Chondrocyte (in vitro differentiated cells): Measurements from ENCODE around the gene PCNX2. TPM values are rescaled to one million over a fixed set of nuclear protein-coding genes. Genes with fewer than 3 reads are reported as not detected.

ENCODE experiments used
- DNase-seq: peaks from one replicate; pipeline ENCODE4 v3.0.0; 2021; ENCODE audit warnings: mixed read lengths, low spot score
- H3K27ac Mint-ChIP-seq: one replicate; pipeline ENCODE4 v1.8.0; 2021; ENCODE audit warnings: mild to moderate bottlenecking, moderate library complexity, mixed read lengths; ENCODE audit not compliant: unreplicated experiment
- H3K27me3 Mint-ChIP-seq: 2 replicates; pipeline ENCODE4 v1.8.0; 2021; ENCODE audit warnings: low read depth, mixed read lengths
- H3K36me3 Mint-ChIP-seq: 2 replicates; pipeline ENCODE4 v1.8.0; 2021; ENCODE audit warnings: low read depth, mixed read lengths
- H3K4me1 Mint-ChIP-seq: 2 replicates; pipeline ENCODE4 v1.8.0; 2021; ENCODE audit warnings: low read depth, mild to moderate bottlenecking, mixed read lengths
- H3K4me3 Mint-ChIP-seq: one replicate; pipeline ENCODE4 v1.8.0; 2021; ENCODE audit warnings: mild to moderate bottlenecking, moderate library complexity, mixed read lengths; ENCODE audit not compliant: unreplicated experiment
- H3K9me3 Mint-ChIP-seq: 2 replicates; pipeline ENCODE4 v1.8.0; 2021; ENCODE audit warnings: low read depth, mixed read lengths
- total RNA-seq: library from RNA; stranded (reverse); gene quantifications from 3 replicates; pipeline ENCODE4 v1.2.1, GENCODE V29; 2021
- TF ChIP-seq, protein P1 (sequence below): fragments of 200-600 bp; sonication (generic); IDR thresholded peaks from 2 replicates; pipeline ENCODE4 v1.5.0; 2021; ENCODE audit warnings: antibody characterized with exemption, mild to moderate bottlenecking, moderate library complexity

PCNX2 gene
- total RNA-seq, 1 donor from 2014 or later = 9.5 TPM

DNA sequence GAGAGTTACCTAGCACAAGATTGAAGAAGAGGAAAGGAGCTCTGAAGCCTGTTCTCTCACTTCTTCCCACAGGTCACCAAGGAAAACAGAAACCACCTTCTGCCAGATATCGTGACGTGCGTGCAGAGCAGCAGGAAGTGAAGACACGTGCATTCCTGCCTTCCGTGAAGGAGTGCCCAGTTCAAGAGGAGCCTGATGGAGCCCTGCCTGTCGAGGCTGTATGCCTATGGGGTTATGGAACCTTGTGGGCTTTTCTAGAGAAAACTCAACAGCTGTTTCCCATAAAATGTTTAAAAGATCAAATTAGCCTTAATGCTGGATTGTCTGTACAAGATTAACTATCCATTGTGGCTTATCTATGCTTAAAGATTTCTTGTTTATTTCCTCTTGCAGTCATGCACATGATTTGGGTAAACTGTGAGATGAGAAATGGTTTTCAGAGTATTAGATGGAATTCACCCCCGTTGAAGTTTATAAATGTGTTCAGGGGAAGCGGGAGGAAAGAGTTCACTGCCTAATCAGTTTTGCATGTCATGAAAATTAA, 317.4 kb downstream of the PCNX2 start:
- Mint-ChIP-seq H3K36me3 (peaks cover 27% of the 10 kb centered on the region), H3K4me1 (peaks cover 4% of the 10 kb centered on the region), H3K27me3 (no peaks in the 10 kb centered on the region), H3K9me3 (peaks cover 14% of the 10 kb centered on the region), H3K27ac (no peak overlapping the region), H3K4me3 (no peak overlapping the region)
- DNase-seq = no peak
- TF ChIP-seq, protein P1, sequence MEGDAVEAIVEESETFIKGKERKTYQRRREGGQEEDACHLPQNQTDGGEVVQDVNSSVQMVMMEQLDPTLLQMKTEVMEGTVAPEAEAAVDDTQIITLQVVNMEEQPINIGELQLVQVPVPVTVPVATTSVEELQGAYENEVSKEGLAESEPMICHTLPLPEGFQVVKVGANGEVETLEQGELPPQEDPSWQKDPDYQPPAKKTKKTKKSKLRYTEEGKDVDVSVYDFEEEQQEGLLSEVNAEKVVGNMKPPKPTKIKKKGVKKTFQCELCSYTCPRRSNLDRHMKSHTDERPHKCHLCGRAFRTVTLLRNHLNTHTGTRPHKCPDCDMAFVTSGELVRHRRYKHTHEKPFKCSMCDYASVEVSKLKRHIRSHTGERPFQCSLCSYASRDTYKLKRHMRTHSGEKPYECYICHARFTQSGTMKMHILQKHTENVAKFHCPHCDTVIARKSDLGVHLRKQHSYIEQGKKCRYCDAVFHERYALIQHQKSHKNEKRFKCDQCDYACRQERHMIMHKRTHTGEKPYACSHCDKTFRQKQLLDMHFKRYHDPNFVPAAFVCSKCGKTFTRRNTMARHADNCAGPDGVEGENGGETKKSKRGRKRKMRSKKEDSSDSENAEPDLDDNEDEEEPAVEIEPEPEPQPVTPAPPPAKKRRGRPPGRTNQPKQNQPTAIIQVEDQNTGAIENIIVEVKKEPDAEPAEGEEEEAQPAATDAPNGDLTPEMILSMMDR = no peak

DNA sequence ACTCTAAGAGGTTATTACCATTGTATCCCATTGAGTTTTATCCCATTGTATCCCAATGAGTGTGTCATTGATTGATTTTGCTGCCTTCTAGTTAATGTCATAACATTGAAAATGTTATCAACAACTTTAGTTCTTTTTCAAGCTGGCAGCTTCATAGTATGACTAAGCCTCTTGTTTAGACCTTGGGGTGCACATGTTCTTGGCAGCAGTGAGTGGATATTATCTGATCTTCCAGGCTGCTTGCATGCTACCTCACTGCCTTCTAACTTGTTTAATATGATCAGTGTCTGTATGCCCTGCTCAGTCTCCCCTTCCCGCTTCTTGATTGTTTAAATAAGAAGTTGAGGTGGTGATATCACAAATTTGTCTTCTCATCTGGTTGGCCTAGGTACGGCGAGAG, 320.6 kb downstream of the PCNX2 start:
- Mint-ChIP-seq H3K9me3 (peaks cover 21% of the 10 kb centered on the region), H3K4me1 (no peaks in the 10 kb centered on the region), H3K4me3 (no peak overlapping the region), H3K36me3 (peaks cover 48% of the 10 kb centered on the region), H3K27ac (no peak overlapping the region), H3K27me3 (no peaks in the 10 kb centered on the region)
- no peak for DNase-seq
- TF ChIP-seq, protein P1 = no peak

DNA sequence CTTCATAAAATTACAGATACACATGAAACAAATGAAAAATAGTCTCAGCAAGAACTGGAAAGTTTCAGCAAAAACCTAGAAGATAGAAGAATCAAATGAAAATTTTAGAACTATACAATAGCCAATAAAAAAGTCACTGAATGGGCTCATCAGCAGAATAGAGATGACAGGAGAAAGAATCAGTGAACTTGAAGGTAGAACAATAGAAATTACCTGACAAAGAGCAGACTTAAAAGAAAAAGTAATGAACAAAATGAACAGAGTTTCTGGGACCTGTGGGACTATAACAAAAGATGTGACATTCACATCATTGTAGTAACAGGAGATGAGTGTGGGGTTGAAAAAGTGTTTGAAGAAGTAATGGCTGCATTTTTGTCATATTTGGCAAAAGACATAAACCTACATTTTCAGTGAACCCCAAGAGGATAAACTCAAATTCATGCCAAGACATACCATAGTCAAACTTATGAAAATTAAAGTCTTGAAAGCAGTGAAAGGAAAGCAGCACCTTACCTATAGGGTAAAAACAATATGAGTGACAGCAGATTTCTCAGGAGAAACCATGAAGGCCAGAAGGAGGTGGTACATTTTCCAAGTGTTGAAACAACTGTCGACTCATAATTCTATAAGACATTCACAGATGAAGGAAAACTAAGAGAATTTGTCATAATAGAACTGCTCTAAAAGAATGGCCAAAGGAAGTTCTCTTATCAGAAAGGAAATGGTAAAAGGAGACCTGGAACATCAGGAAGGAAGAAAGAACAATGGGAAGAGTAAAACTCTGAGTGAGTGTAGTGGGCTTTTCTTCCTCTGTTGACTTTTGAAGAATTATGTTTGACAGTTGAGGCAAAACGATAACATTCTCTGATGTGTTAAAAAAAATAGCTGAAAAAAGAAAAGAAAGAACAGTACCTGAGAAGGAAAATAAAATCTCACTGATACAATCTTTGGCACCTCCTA, 321.6 kb downstream of the PCNX2 start:
- no peak for DNase-seq
- Mint-ChIP-seq H3K27ac (no peak overlapping the region), H3K36me3 (peaks cover 49% of the 10 kb centered on the region), H3K4me1 (no peaks in the 10 kb centered on the region), H3K4me3 (no peak overlapping the region), H3K9me3 (peaks cover 21% of the 10 kb centered on the region), H3K27me3 (no peaks in the 10 kb centered on the region)
- TF ChIP-seq, protein P1 = no peak

DNA sequence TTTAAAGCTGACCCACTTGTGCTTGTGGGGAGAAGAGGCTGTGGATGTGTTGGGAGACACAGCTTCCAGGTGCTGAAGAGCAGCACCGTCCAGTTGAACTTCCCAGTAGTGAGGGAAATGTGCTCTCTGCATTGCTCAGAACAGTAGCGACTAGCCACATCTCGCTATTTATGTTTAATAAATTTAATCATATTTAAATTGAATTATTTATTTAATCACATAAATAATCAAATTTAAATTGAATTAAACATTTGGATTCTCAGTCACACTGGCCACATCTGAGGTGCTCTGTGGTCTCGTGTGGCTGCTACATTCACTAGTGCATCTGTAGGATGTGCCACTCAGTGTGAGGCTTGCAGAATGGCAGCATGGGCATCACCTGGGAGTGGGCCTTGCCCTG, 325.0 kb downstream of the PCNX2 start:
- H3K4me1 Mint-ChIP-seq = no peaks in the 10 kb centered on the region
- DNase-seq = no peak
- no peaks in the 10 kb centered on the region for H3K27me3 Mint-ChIP-seq
- H3K4me3 Mint-ChIP-seq = no peak overlapping the region
- H3K27ac Mint-ChIP-seq = no peak overlapping the region
- H3K9me3 Mint-ChIP-seq = peaks cover 21% of the 10 kb centered on the region
- peaks cover 40% of the 10 kb centered on the region for H3K36me3 Mint-ChIP-seq
- TF ChIP-seq, protein P1 = no peak

DNA sequence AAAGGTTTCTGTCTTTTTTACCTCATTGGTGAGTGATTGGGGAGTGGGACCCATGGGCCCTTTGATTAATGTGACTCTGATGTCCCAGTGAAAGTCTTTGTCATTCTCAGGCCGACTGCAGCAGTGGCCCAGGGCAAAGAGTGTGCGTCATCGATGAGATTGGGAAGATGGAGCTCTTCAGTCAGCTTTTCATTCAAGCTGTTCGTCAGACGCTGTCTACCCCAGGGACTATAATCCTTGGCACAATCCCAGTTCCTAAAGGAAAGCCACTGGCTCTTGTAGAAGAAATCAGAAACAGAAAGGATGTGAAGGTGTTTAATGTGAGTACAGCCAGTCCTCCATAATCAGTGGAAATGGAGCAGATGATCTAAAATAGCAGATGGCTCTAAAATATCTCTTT, 325.7 kb downstream of the PCNX2 start:
- H3K27me3 Mint-ChIP-seq = no peaks in the 10 kb centered on the region
- H3K27ac Mint-ChIP-seq = no peak overlapping the region
- no peak overlapping the region for H3K4me3 Mint-ChIP-seq
- peaks cover 21% of the 10 kb centered on the region for H3K9me3 Mint-ChIP-seq
- TF ChIP-seq, protein P1 = no peak
- H3K36me3 Mint-ChIP-seq = peaks cover 40% of the 10 kb centered on the region
- no peak for DNase-seq
- no peaks in the 10 kb centered on the region for H3K4me1 Mint-ChIP-seq
